SJCRH30 (cell line): Measurements from ENCODE around the gene HEMK1. TPM values are rescaled to one million over a fixed set of nuclear protein-coding genes. Genes with fewer than 3 reads are reported as not detected.

Source experiments
- DNase-seq, 2 experiments: peaks; one replicate each; pipeline ENCODE4 v3.0.0-alpha.2; 2015 to 2020
- H3K27ac ChIP-seq: fragments of 250-450 bp; sonication (Bioruptor Pico); 2 replicates; pipeline ENCODE4 v1.5.1; 2020; ENCODE audit warnings: mild to moderate bottlenecking, moderate library complexity
- H3K27me3 ChIP-seq: fragments of 250-450 bp; sonication (Bioruptor Pico); 2 replicates; pipeline ENCODE4 v1.5.1; 2020; ENCODE audit warnings: mild to moderate bottlenecking, moderate library complexity
- H3K36me3 ChIP-seq: fragments of 250-450 bp; sonication (Bioruptor Pico); 2 replicates; pipeline ENCODE4 v1.5.1; 2020; ENCODE audit warnings: mild to moderate bottlenecking, moderate library complexity
- H3K4me1 ChIP-seq: fragments of 250-450 bp; sonication (Bioruptor Pico); 2 replicates; pipeline ENCODE4 v1.5.1; 2020; ENCODE audit warnings: mild to moderate bottlenecking, moderate library complexity
- H3K4me3 ChIP-seq: fragments of 250-450 bp; sonication (Bioruptor Pico); 2 replicates; pipeline ENCODE4 v1.5.1; 2020; ENCODE audit warnings: mild to moderate bottlenecking, moderate library complexity
- H3K9me3 ChIP-seq: fragments of 250-450 bp; sonication (Bioruptor Pico); replicated peaks from 2 replicates; pipeline ENCODE4 v1.5.1; 2020; ENCODE audit warnings: mild to moderate bottlenecking, moderate library complexity
- total RNA-seq: library from RNA; depleted of rRNA; stranded (reverse); fragments of >200 nt; shearing (Covaris generic); gene quantifications from 2 replicates; pipeline ENCODE4 v1.2.3, GENCODE V29; 2014; rRNA removed

Gene HEMK1
- total RNA-seq, result 6.2 and 6.3 TPM in 2 replicates

- no peaks in the 10 kb centered on the region for H3K36me3 ChIP-seq
- H3K27me3 ChIP-seq, result no peaks in the 10 kb centered on the region
- H3K4me3 ChIP-seq, result peak within 1 kb of the TSS; percentile 76
- 0 out of 2 replicates have a peak, but pooled peaks cover 3% of the 10 kb centered on the region for H3K4me1 ChIP-seq
- peak within 1 kb of the TSS; percentile 62 for H3K27ac ChIP-seq
- DNase-seq, result peak; percentile 96 to 97
- no peaks in the 10 kb centered on the region for H3K9me3 ChIP-seq
Observed at GRCh38 chr3:50568947-50569749, at the start of gene HEMK1. Gene HEMK1 (plus strand): TSS chr3:50569522. CDS start chr3:50571105, 1,583 bp downstream.

DNA sequence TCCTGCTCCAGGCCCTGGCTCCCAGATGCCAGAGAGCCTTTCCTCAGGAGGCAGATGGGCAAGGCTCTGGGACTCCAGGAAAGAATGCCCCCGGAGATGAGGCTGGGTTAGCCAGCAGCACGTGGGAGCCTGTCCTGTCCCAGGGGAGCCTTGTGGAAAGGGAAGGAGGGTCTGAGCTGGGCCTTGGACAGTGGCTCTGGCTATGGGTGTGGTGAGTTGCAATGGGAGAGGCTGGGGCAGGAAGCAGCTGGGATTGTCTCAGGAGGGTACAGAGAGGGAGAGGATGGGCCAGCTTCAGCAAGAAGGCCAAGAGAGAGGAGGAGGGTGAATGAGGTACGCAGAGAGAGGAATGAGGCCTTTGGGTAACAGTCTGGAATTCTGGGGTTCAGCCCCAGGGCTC, 48.5 kb upstream of the HEMK1 start:
- H3K27me3 ChIP-seq, result peaks cover 7% of the 10 kb centered on the region; the same call in 1 of the 2 replicates
- no peaks in the 10 kb centered on the region for H3K9me3 ChIP-seq
- H3K27ac ChIP-seq, result no peak overlapping the region
- H3K4me3 ChIP-seq, result no peak overlapping the region
- peaks cover 6% of the 10 kb centered on the region; the same call in 1 of the 2 replicates for H3K4me1 ChIP-seq
- DNase-seq, result peak in 1 of 2 experiments; percentile 15
- H3K36me3 ChIP-seq, result no peaks in the 10 kb centered on the region

GRCh38 chr3:50521572-50521971, 47.8 kb upstream of the HEMK1 start:
- Histone ChIP-seq H3K27ac (no peak overlapping the region), H3K4me1 (peaks cover 4% of the 10 kb centered on the region; the same call in 1 of the 2 replicates), H3K36me3 (no peaks in the 10 kb centered on the region), H3K9me3 (no peaks in the 10 kb centered on the region), H3K4me3 (no peak overlapping the region), H3K27me3 (peaks cover 7% of the 10 kb centered on the region; the same call in 1 of the 2 replicates)
- no peak for DNase-seq

- Histone ChIP-seq H3K9me3 (no peaks in the 10 kb centered on the region), H3K27ac (no peak overlapping the region), H3K4me3 (no peak overlapping the region), H3K4me1 (no peaks in the 10 kb centered on the region; the same call in 1 of the 2 replicates), H3K36me3 (no peaks in the 10 kb centered on the region), H3K27me3 (peaks cover 7% of the 10 kb centered on the region)
- no peak for DNase-seq
Observed at GRCh38 chr3:50523279-50523811, 46.0 kb upstream of the HEMK1 start.

DNA sequence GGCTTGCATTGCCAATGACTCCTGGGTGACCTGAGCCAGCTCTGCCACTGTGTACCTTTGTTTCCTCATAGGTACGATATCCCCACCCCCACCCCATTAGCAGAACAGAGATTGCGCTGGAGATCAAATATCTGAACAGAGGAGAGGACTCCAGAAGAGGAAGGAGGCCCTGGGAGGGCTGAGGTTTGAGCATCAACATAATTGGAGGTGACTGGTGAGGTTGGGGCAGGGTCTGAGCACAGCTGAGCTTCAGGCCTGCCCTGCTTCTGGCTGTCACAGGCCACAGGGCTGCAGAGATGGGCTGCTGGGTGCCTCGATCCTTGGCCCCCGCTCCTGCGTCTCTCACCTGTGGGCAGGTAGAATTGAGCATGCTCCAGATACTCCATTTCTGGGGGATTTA, 44.6 kb upstream of the HEMK1 start:
- peaks cover 7% of the 10 kb centered on the region for H3K27me3 ChIP-seq
- H3K9me3 ChIP-seq, result no peaks in the 10 kb centered on the region
- H3K4me3 ChIP-seq, result no peak overlapping the region
- H3K36me3 ChIP-seq, result no peaks in the 10 kb centered on the region
- no peak for DNase-seq
- no peak overlapping the region for H3K27ac ChIP-seq
- H3K4me1 ChIP-seq, result no peaks in the 10 kb centered on the region; the same call in 1 of the 2 replicates

GRCh38 chr3:50525191-50525910, 44.0 kb upstream of the HEMK1 start:
- no peaks in the 10 kb centered on the region for H3K9me3 ChIP-seq
- no peaks in the 10 kb centered on the region; the same call in 1 of the 2 replicates for H3K4me1 ChIP-seq
- DNase-seq, result no peak
- H3K4me3 ChIP-seq, result no peak overlapping the region
- peaks cover 7% of the 10 kb centered on the region for H3K27me3 ChIP-seq
- no peak overlapping the region for H3K27ac ChIP-seq
- H3K36me3 ChIP-seq, result no peaks in the 10 kb centered on the region

DNA sequence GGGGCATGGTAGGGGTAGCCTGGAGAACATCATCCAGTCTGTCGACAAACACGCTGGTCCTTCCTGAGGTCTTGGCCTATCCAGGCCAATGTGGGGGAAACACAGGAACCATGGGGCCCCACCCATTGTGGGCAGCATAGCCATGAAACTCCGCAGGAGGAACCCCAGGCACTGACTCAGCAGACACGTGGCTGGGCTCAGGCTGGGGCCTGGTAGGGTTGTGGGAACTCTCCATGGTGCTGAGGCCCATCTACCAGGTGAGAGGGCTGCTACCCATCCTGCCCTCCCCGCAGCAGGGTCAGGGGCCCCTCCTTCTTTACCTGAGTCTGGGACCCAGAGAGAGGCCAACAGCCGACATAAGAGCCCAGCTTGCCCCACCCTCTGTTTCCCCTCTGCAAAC, 43.3 kb upstream of the HEMK1 start:
- no peak overlapping the region for H3K27ac ChIP-seq

GRCh38 chr3:50530001-50530970, 39.0 kb upstream of the HEMK1 start:
- Histone ChIP-seq H3K27me3 (peaks cover 7% of the 10 kb centered on the region; the same call in 1 of the 2 replicates), H3K36me3 (no peaks in the 10 kb centered on the region)
- no peak for DNase-seq

More for the DNA sequence above, 43.3 kb upstream of the HEMK1 start:
- Histone ChIP-seq H3K4me1 (no peaks in the 10 kb centered on the region; the same call in 1 of the 2 replicates), H3K4me3 (no peak overlapping the region), H3K36me3 (no peaks in the 10 kb centered on the region), H3K27me3 (peaks cover 3% of the 10 kb centered on the region; the same call in 1 of the 2 replicates), H3K9me3 (no peaks in the 10 kb centered on the region)
- peak; percentile 39 to 54 for DNase-seq

GRCh38 chr3:50531201-50531600, 38.1 kb upstream of the HEMK1 start:
- no peak for DNase-seq
- Histone ChIP-seq H3K4me1 (no peaks in the 10 kb centered on the region), H3K36me3 (no peaks in the 10 kb centered on the region), H3K4me3 (no peak overlapping the region), H3K27me3 (peaks cover 8% of the 10 kb centered on the region; the same call in 1 of the 2 replicates), H3K27ac (no peak overlapping the region), H3K9me3 (no peaks in the 10 kb centered on the region)

More at GRCh38 chr3:50530001-50530970, 39.0 kb upstream of the HEMK1 start:
- no peaks in the 10 kb centered on the region for H3K9me3 ChIP-seq
- no peak overlapping the region for H3K4me3 ChIP-seq
- H3K4me1 ChIP-seq, result no peaks in the 10 kb centered on the region
- H3K27ac ChIP-seq, result no peak overlapping the region

- H3K4me1 ChIP-seq, result no peaks in the 10 kb centered on the region
- no peaks in the 10 kb centered on the region for H3K9me3 ChIP-seq
- H3K27me3 ChIP-seq, result peaks cover 13% of the 10 kb centered on the region; the same call in 1 of the 2 replicates
- no peaks in the 10 kb centered on the region for H3K36me3 ChIP-seq
- no peak overlapping the region for H3K27ac ChIP-seq
- no peak for DNase-seq
- H3K4me3 ChIP-seq, result no peak overlapping the region
Observed at GRCh38 chr3:50532062-50532705, 37.1 kb upstream of the HEMK1 start.

DNA sequence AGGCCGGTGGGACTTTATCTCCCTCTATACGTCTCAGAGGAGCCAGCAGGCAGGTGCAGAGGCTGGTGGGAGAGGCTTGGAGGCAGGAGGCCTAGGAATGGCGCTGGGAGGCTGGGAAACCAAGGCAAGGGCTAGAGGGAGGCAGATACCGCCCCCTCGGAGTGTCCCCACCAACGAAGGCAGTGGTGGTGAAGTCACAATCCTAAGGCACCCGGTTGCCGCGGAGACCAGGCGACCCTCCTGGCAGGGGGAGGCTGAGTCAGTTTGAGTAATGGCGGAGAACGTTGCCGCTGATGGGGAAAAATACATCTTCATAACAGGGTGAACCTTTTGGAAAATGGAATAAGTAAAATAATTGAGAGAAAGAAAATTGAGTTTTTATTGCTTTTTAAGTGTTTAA, 36.0 kb upstream of the HEMK1 start:
- Histone ChIP-seq H3K9me3 (no peaks in the 10 kb centered on the region), H3K4me3 (no peak overlapping the region), H3K27ac (no peak overlapping the region), H3K36me3 (no peaks in the 10 kb centered on the region), H3K4me1 (no peaks in the 10 kb centered on the region), H3K27me3 (peaks cover 16% of the 10 kb centered on the region; the same call in 1 of the 2 replicates)
- no peak for DNase-seq

DNA sequence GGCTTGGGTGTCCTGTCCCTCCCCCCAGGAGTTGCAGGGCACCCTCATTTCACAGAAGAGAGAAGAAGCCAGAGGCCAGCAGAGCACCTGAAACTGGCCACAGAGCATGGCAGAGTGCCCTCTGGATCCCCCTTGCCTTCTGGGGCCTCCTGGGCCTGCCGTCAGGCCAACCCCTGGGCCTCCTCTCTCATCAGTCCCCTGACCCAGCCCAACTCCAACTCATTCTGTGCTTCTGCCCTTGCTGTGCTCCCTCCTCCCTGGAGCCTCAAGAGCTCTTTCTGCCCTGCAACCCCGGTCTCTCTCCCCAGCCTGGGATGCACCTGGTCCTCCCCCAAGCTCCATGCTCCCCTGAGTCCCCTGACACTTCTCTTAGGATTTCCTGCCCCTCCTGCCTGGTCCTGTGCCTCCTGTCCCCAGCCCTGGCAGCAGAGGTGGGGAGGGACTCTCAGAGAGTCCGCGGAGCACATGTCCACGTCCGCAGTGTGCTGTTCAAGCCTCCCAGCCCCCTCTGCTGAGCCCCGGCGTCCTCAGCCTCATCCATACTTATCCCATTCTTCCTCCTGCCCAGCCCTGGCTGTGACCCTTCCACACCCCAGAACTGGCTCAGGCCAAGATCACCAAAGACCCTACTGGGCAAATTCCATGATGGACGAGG, 35.4 kb upstream of the HEMK1 start:
- no peaks in the 10 kb centered on the region for H3K4me1 ChIP-seq
- no peak overlapping the region for H3K27ac ChIP-seq
- DNase-seq, result no peak
- H3K36me3 ChIP-seq, result no peaks in the 10 kb centered on the region
- no peaks in the 10 kb centered on the region for H3K9me3 ChIP-seq
- H3K27me3 ChIP-seq, result peaks cover 20% of the 10 kb centered on the region; the same call in 1 of the 2 replicates
- no peak overlapping the region for H3K4me3 ChIP-seq

DNA sequence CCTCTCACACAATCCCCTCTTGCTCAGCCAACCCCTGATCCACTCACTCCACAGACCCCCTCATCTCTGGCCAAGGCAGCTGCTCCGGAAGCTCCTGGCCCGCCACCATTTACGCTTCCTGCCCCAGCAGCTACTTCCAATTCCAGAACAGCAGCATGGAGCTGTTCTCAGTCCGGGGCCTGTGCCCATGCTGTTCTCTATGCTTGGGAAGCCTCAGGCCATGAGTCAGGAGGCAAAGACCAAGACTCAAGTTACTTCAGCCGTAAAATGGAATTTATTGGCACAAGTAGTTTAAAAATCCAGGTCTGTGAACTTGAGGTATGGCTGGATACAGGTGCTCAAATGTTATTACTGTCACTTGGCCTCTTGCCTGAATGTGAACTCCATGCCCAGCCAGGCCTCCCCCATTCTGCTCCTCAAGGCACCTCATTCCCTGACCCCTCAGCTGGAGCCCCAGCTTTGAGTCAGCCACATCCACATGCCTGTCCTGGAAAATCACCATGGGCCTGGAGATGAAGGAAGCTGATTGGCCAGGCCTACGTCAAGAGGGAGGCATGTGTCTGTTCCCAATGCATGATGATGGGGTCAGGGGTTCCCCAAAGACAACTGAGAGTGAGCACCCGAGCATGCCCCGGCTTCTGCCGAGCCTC, 34.5 kb upstream of the HEMK1 start:
- Histone ChIP-seq H3K27me3 (peaks cover 23% of the 10 kb centered on the region; the same call in 1 of the 2 replicates), H3K4me1 (no peaks in the 10 kb centered on the region), H3K27ac (no peak overlapping the region), H3K36me3 (no peaks in the 10 kb centered on the region), H3K4me3 (no peak overlapping the region), H3K9me3 (no peaks in the 10 kb centered on the region)
- no peak for DNase-seq
